IMR-90 (cell line): ENCODE measurements around the gene LEMD1. TPM values are rescaled to one million over a fixed set of nuclear protein-coding genes. Genes with fewer than 3 reads are reported as not detected.

Experiments used
- ATAC-seq: fragments of 200-7000 bp; cut with Tn5 transposase; 2 replicates; pipeline ENCODE4 v1.9.1; 2020; ENCODE audit warnings: low read depth, mild to moderate bottlenecking, moderate library complexity
- BruUV-seq: library from RNA; stranded (reverse); fragments of 400-500 nt; replicated peaks from 2 replicates; lab custom pipeline; 2021; lab: Mats Ljungman, UMichigan
- CTCF ChIA-PET: fragments of 300-600 bp; formaldehyde crosslinking; extraction: SDS; loops from one replicate; lab custom pipeline; 2021; ENCODE audit warnings: antibody characterized with exemption; lab: Yijun Ruan, JAX
- POLR2A ChIA-PET: fragments of 300-600 bp; sonication (Branson Sonifier 250); formaldehyde crosslinking; loops from one replicate; lab custom pipeline; 2022; ENCODE audit warnings: antibody characterized with exemption; ENCODE audit not compliant: unreplicated experiment; lab: Charles Lee
- DNase-seq: peaks from one replicate; pipeline ENCODE4 v3.0.0; 2013
- H2AFZ ChIP-seq: replicated peaks from 2 replicates; pipeline ENCODE3; 2013; ENCODE audit warnings: low read length, mild to moderate bottlenecking; ENCODE audit not compliant: poor library complexity
- H2AK5ac ChIP-seq: 2 replicates; pipeline ENCODE4 v1.6.1; 2013; ENCODE audit warnings: low read depth, low read length, inconsistent platforms
- H2AK9ac ChIP-seq: replicated peaks from 2 replicates; pipeline ENCODE3; 2013; ENCODE audit warnings: mild to moderate bottlenecking, low read depth, low read length, moderate library complexity; ENCODE audit not compliant: poor library complexity
- H2BK120ac ChIP-seq: 2 replicates; pipeline ENCODE4 v1.6.1; 2013; ENCODE audit warnings: low read depth, low read length, inconsistent platforms
- H2BK15ac ChIP-seq: 3 replicates; pipeline ENCODE4 v1.6.1; 2013; ENCODE audit warnings: low read depth, low read length, inconsistent platforms
- H2BK20ac ChIP-seq: 2 replicates; pipeline ENCODE4 v1.6.1; 2013; ENCODE audit warnings: low read depth, mild to moderate bottlenecking, inconsistent platforms, low read length, moderate library complexity
- H2BK5ac ChIP-seq: 2 replicates; pipeline ENCODE4 v1.6.1; 2013; ENCODE audit warnings: mild to moderate bottlenecking, low read depth, low read length, inconsistent platforms; ENCODE audit not compliant: poor library complexity, severe bottlenecking
- H3K14ac ChIP-seq: replicated peaks from 2 replicates; pipeline ENCODE4 v1.6.1; 2013; ENCODE audit warnings: low read depth, low read length, inconsistent platforms
- H3K18ac ChIP-seq: 2 replicates; pipeline ENCODE4 v1.6.1; 2013; ENCODE audit warnings: low read depth, low read length, control low read depth
- H3K23ac ChIP-seq: 2 replicates; pipeline ENCODE4 v1.6.1; 2013; ENCODE audit warnings: low read depth, low read length, inconsistent platforms
- H3K27ac ChIP-seq: 2 replicates; pipeline ENCODE4 v1.5.1; 2013; ENCODE audit warnings: mild to moderate bottlenecking, control low read depth, low read length; ENCODE audit not compliant: insufficient read depth
- H3K27me3 ChIP-seq: 2 replicates; pipeline ENCODE4 v1.6.1; 2013; ENCODE audit warnings: low read length; ENCODE audit not compliant: control insufficient read depth, insufficient read depth
- H3K36me3 ChIP-seq: 2 replicates; pipeline ENCODE4 v1.6.1; 2013; ENCODE audit warnings: low read length, mixed read lengths; ENCODE audit not compliant: control insufficient read depth, insufficient read depth
- H3K4ac ChIP-seq: 2 replicates; pipeline ENCODE4 v1.6.1; 2013; ENCODE audit warnings: low read depth, low read length, inconsistent platforms
- H3K4me1 ChIP-seq: 2 replicates; pipeline ENCODE4 v1.6.1; 2013; ENCODE audit warnings: low read length, mixed read lengths; ENCODE audit not compliant: control insufficient read depth, insufficient read depth
- H3K4me2 ChIP-seq: 2 replicates; pipeline ENCODE4 v1.6.1; 2013; ENCODE audit warnings: low read depth, mild to moderate bottlenecking, control low read depth, low read length, moderate library complexity
- H3K4me3 ChIP-seq: 2 replicates; pipeline ENCODE4 v1.5.1; 2013; ENCODE audit warnings: low read depth, mild to moderate bottlenecking, control low read depth, low read length, moderate library complexity; ENCODE audit not compliant: insufficient read depth
- H3K56ac ChIP-seq: 2 replicates; pipeline ENCODE4 v1.6.1; 2013; ENCODE audit warnings: low read length, inconsistent platforms; ENCODE audit not compliant: insufficient read depth; ENCODE audit errors: extremely low read depth
- H3K79me1 ChIP-seq, 2 experiments: 2 replicates each; pipeline ENCODE4 v1.6.1; 2013; ENCODE audit warnings: low read length in 2 of 2, inconsistent platforms in 1 of 2, low read depth in 1 of 2
- H3K9ac ChIP-seq: 2 replicates; pipeline ENCODE4 v1.6.1; 2013; ENCODE audit warnings: low read depth, low read length, control low read depth
- H3K9me1 ChIP-seq: 2 replicates; pipeline ENCODE4 v1.6.1; 2013; ENCODE audit warnings: low read length, inconsistent platforms; ENCODE audit not compliant: insufficient read depth
- H3K9me3 ChIP-seq: 2 replicates; pipeline ENCODE4 v1.6.1; 2013; ENCODE audit warnings: low read length; ENCODE audit not compliant: control insufficient read depth, insufficient read depth
- H4K20me1 ChIP-seq: 2 replicates; pipeline ENCODE4 v1.6.1; 2013; ENCODE audit warnings: low read length, inconsistent platforms; ENCODE audit not compliant: insufficient read depth
- H4K5ac ChIP-seq: 2 replicates; pipeline ENCODE4 v1.6.1; 2013; ENCODE audit warnings: mild to moderate bottlenecking, low read depth, low read length, control low read depth
- H4K8ac ChIP-seq, 2 experiments: 2 replicates each; pipeline ENCODE4 v1.6.1; 2013; ENCODE audit warnings: low read depth in 2 of 2, low read length in 2 of 2, control low read depth in 1 of 2, inconsistent platforms in 1 of 2
- H4K91ac ChIP-seq: 2 replicates; pipeline ENCODE4 v1.6.1; 2013; ENCODE audit warnings: low read depth, low read length, inconsistent platforms; ENCODE audit not compliant: insufficient read depth
- BHLHE40 ChIP-seq: fragments of 150-350 bp; IDR thresholded peaks from 2 replicates; pipeline ENCODE4 v1.6.1; 2016; ENCODE audit warnings: mild to moderate bottlenecking, low read depth, low read length
- CEBPB ChIP-seq: IDR thresholded peaks from 2 replicates; pipeline ENCODE4 v1.6.1; 2012; ENCODE audit warnings: low read depth, low read length, improper control_type of control experiment
- CHD1 ChIP-seq: IDR thresholded peaks from 2 replicates; pipeline ENCODE4 v1.6.1; 2012; ENCODE audit warnings: low read depth, low read length, improper control_type of control experiment
- FOS ChIP-seq: fragments of 150-350 bp; IDR thresholded peaks from 2 replicates; pipeline ENCODE4 v1.6.1; 2016; ENCODE audit warnings: low read depth, low read length
- MAZ ChIP-seq: IDR thresholded peaks from 2 replicates; pipeline ENCODE4 v1.6.1; 2012; ENCODE audit warnings: low read depth, mild to moderate bottlenecking, low read length, improper control_type of control experiment, moderate library complexity, borderline replicate concordance
- MXI1 ChIP-seq: IDR thresholded peaks from 2 replicates; pipeline ENCODE4 v1.6.1; 2012; ENCODE audit warnings: low read depth, mild to moderate bottlenecking, low read length, moderate library complexity, borderline replicate concordance
- NFE2L2 ChIP-seq: fragments of 150-350 bp; IDR thresholded peaks from 2 replicates; pipeline ENCODE4 v1.6.1; 2016; ENCODE audit warnings: low read depth, mild to moderate bottlenecking, low read length
- POLR2A ChIP-seq: IDR thresholded peaks from 2 replicates; pipeline ENCODE4 v1.6.1; 2012; ENCODE audit warnings: mild to moderate bottlenecking, low read depth, low read length
- RAD21 ChIP-seq: IDR thresholded peaks from 2 replicates; pipeline ENCODE4 v1.6.1; 2012; ENCODE audit warnings: low read length, improper control_type of control experiment
- RCOR1 ChIP-seq: IDR thresholded peaks from 2 replicates; pipeline ENCODE4 v1.6.1; 2012; ENCODE audit warnings: mild to moderate bottlenecking, low read length, improper control_type of control experiment; ENCODE audit not compliant: insufficient replicate concordance
- RFX5 ChIP-seq: IDR thresholded peaks from 2 replicates; pipeline ENCODE4 v1.8.0; 2012; ENCODE audit warnings: low read depth, mild to moderate bottlenecking, low read length, moderate library complexity
- SMC3 ChIP-seq: fragments of 150-350 bp; IDR thresholded peaks from 2 replicates; pipeline ENCODE4 v1.6.1; 2016; ENCODE audit warnings: low read depth, mild to moderate bottlenecking, antibody characterized with exemption, low read length, moderate library complexity
- WGBS, 2 experiments: methylation state at CpG; one replicate each; pipeline versions ENCODE4 v1.1.5 to v1.1.7; 2013; ENCODE audit warnings: missing lambda C conversion rate in 2 of 2; ENCODE audit not compliant: insufficient read length in 1 of 2; ENCODE audit errors: extremely low coverage in 2 of 2; 5-methylcytosine and 5-hydroxymethylcytosine counted together
- dilution Hi-C: fragments of 300-500 bp; cut with HindIII; formaldehyde crosslinking; loops from one replicate; pipeline ENCODE4 v1.14.3; 2018; ENCODE audit warnings: low sequenced_read_pairs; ENCODE audit not compliant: unreplicated experiment
- in situ Hi-C: fragments of 300-500 bp; cut with MboI; formaldehyde crosslinking; loops from 3 replicates; pipeline ENCODE4 v1.14.3; 2019; ENCODE audit warnings: low sequenced_read_pairs, inconsistent platforms, mixed read lengths
- intact Hi-C: fragments of 100-400 bp; cut with micrococcal nuclease; formaldehyde crosslinking; loops from 2 replicates; pipeline ENCODE4 v1.10.0; 2022
- polyA plus RNA-seq, 3 experiments: library from polyadenylated mRNA; depleted of rRNA; stranded (reverse); fragments of >200 nt; gene quantifications; 2 replicates each; pipeline ENCODE4 v1.2.3, GENCODE V29; 2012; ENCODE audit warnings: low replicate concordance in 1 of 3
- total RNA-seq: library from RNA; depleted of rRNA; stranded (reverse); fragments of >200 nt; gene quantifications from 2 replicates; pipeline ENCODE4 v1.2.3, GENCODE V29; 2012
- TF ChIP-seq, protein P1 (sequence below): fragments of 150-350 bp; IDR thresholded peaks from 2 replicates; pipeline ENCODE4 v1.6.1; 2017; ENCODE audit warnings: mild to moderate bottlenecking, antibody characterized with exemption, low read length, low read depth
- TF ChIP-seq, protein P2 (sequence below): conservative IDR thresholded peaks from 2 replicates; pipeline ENCODE4 v1.5.1; 2012; ENCODE audit warnings: mild to moderate bottlenecking, low read depth, low read length, improper control_type of control experiment

Gene LEMD1
- total and polyA plus RNA-seq, 2 of the 4 experiments (the other 2 are of a cell fraction) = not detected

DNA sequence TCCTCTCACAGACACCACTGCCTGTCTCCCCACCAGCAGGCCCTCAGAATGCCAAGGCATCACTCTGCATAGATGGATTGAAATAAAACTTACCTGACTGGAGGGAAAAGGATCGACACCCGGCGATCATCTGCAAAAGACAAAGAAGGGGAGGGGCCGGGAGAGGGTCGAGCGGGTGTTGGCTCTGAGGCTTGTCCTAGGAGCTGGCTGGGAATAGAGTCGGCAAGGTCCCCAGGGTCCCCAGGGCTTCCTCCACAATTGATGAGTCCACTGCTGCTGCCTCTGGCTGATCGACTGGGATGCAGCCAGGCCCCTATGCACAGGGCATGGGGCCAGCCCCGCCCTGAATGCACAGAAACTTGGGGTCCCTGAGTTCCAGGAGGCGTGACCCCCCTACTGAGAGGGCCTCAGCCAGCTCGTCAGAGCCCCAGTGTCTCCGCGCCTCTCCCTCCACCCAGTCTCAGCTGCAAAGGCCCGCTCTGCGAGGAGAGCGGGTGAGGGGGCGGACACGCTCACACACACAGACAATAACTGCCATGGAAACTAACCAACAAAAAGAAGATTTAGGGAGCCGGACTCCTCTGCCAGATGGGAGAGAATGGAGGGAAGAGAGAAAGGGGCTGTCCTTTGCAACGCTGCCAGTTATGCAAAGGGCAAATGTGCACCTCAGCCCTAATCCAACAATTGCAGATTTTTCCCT is 65.3 kb downstream of the LEMD1 start, which contains the start of gene KLHDC8A:
Gene KLHDC8A (minus strand): TSS at position 483 of the 700 bp plus-strand sequence. CDS start 13,318 bp downstream, outside the sequence.
- Histone ChIP-seq H2AK5ac (no peak within 1 kb of the TSS), H4K91ac (no peak within 1 kb of the TSS), H3K9me1 (no peaks in the 10 kb centered on the region), H2AFZ (no peak within 1 kb of the TSS), H3K27ac (no peak within 1 kb of the TSS), H2BK20ac (no peak within 1 kb of the TSS), H4K8ac (no peak within 1 kb of the TSS), H3K27me3 (peaks cover 53% of the 10 kb centered on the region), H3K4me1 (no peaks in the 10 kb centered on the region; the same call in 1 of the 2 replicates), H3K79me1 (no peaks in the 10 kb centered on the region), H3K9me3 (no peaks in the 10 kb centered on the region), H3K23ac (no peak within 1 kb of the TSS), H2BK5ac (no peak within 1 kb of the TSS), H3K4me2 (no peak within 1 kb of the TSS), H3K36me3 (no peaks in the 10 kb centered on the region), H2BK120ac (no peak within 1 kb of the TSS), H2BK15ac (no peak within 1 kb of the TSS), H3K4ac (no peak within 1 kb of the TSS), H3K14ac (no peak within 1 kb of the TSS), H3K9ac (no peak within 1 kb of the TSS), H4K5ac (no peak within 1 kb of the TSS), H3K4me3 (no peak within 1 kb of the TSS), H4K20me1 (no peaks in the 10 kb centered on the region), H3K56ac (no peak within 1 kb of the TSS), H2AK9ac (no peak within 1 kb of the TSS), H3K18ac (no peak within 1 kb of the TSS)
- DNase-seq = no peak
- intact Hi-C loops = loop anchor here (10.0 kb wide), 1 partner anchor 298 kb away; no protein-coding TSS in a partner anchor
- CTCF ChIA-PET = interaction anchor here (0.9 kb wide), 1 partner anchor 129 kb away, joined by 4 read pairs; no protein-coding TSS in a partner anchor
- ATAC-seq = no peak; the same call in 1 of the 2 replicates
- TF ChIP-seq RFX5 (no peak), POLR2A (no peak), SMC3 (no peak), BHLHE40 (no peak), CEBPB (no peak), RAD21 (no peak), NFE2L2 (no peak), MAZ (no peak), FOS (no peak), CHD1 (no peak), MXI1 (no peak), RCOR1 (no peak)
- TF ChIP-seq, protein P1, sequence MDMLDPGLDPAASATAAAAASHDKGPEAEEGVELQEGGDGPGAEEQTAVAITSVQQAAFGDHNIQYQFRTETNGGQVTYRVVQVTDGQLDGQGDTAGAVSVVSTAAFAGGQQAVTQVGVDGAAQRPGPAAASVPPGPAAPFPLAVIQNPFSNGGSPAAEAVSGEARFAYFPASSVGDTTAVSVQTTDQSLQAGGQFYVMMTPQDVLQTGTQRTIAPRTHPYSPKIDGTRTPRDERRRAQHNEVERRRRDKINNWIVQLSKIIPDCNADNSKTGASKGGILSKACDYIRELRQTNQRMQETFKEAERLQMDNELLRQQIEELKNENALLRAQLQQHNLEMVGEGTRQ = no peak
- TF ChIP-seq, protein P2, sequence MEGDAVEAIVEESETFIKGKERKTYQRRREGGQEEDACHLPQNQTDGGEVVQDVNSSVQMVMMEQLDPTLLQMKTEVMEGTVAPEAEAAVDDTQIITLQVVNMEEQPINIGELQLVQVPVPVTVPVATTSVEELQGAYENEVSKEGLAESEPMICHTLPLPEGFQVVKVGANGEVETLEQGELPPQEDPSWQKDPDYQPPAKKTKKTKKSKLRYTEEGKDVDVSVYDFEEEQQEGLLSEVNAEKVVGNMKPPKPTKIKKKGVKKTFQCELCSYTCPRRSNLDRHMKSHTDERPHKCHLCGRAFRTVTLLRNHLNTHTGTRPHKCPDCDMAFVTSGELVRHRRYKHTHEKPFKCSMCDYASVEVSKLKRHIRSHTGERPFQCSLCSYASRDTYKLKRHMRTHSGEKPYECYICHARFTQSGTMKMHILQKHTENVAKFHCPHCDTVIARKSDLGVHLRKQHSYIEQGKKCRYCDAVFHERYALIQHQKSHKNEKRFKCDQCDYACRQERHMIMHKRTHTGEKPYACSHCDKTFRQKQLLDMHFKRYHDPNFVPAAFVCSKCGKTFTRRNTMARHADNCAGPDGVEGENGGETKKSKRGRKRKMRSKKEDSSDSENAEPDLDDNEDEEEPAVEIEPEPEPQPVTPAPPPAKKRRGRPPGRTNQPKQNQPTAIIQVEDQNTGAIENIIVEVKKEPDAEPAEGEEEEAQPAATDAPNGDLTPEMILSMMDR = no peak
- no CpG with 5 or more reads among the region's 20 CpGs for WGBS, 2 experiments
- POLR2A ChIA-PET = no interaction called here
- dilution Hi-C loops = no loop called here
- BruUV-seq = no TSS peak
- in situ Hi-C loops = no loop called here
